WTC11 (cell line): ENCODE measurements around the gene ZNF532. TPM values are rescaled to one million over a fixed set of nuclear protein-coding genes. Genes with fewer than 3 reads are reported as not detected.

Experiments used
- ATAC-seq: fragments of 200-7000 bp; cut with Tn5 transposase; 2 replicates; pipeline ENCODE4 v1.10.0; 2021; ENCODE audit warnings: mild to moderate bottlenecking, moderate library complexity
- CTCF ChIA-PET: fragments of 300-600 bp; sonication (Branson Sonifier 250); formaldehyde crosslinking; loops from one replicate; lab custom pipeline; 2021; ENCODE audit warnings: antibody characterized with exemption; lab: Charles Lee
- POLR2A ChIA-PET: fragments of 350-600 bp; sonication (Branson Sonifier 250); formaldehyde crosslinking; loops from one replicate; lab custom pipeline; 2021; ENCODE audit warnings: antibody characterized with exemption; lab: Charles Lee
- DNase-seq: peaks from one replicate; pipeline ENCODE4 v3.0.0; 2021; ENCODE audit warnings: low spot score
- H3K27ac Mint-ChIP-seq: 2 replicates; pipeline ENCODE4 v1.8.0; 2021; ENCODE audit warnings: mixed read lengths
- H3K27me3 Mint-ChIP-seq: 2 replicates; pipeline ENCODE4 v1.8.0; 2021; ENCODE audit warnings: low read depth, mild to moderate bottlenecking, moderate library complexity, mixed read lengths
- H3K36me3 Mint-ChIP-seq: 2 replicates; pipeline ENCODE4 v1.8.0; 2021; ENCODE audit warnings: mixed read lengths
- H3K4me1 Mint-ChIP-seq: 2 replicates; pipeline ENCODE4 v1.8.0; 2022; ENCODE audit warnings: mixed read lengths
- H3K4me3 Mint-ChIP-seq: 2 replicates; pipeline ENCODE4 v1.8.0; 2021; ENCODE audit warnings: mild to moderate bottlenecking, moderate library complexity, mixed read lengths
- H3K9me3 Mint-ChIP-seq: 2 replicates; pipeline ENCODE4 v1.8.0; 2021; ENCODE audit warnings: mixed read lengths
- ATF2 ChIP-seq: sonication (generic); formaldehyde crosslinking; IDR thresholded peaks from 2 replicates; pipeline ENCODE4 v1.8.1; 2022; ENCODE audit warnings: low read depth, missing genetic modification reagents, borderline replicate concordance
- CREM ChIP-seq: sonication (generic); formaldehyde crosslinking; IDR thresholded peaks from 2 replicates; pipeline ENCODE4 v1.8.1; 2022; ENCODE audit warnings: mild to moderate bottlenecking, missing genetic modification reagents, moderate library complexity
- FOXK1 ChIP-seq: sonication (generic); formaldehyde crosslinking; IDR thresholded peaks from 2 replicates; pipeline ENCODE4 v1.8.0; 2022; ENCODE audit warnings: mild to moderate bottlenecking, moderate library complexity, missing genetic modification reagents
- MLX ChIP-seq: sonication (generic); formaldehyde crosslinking; IDR thresholded peaks from 2 replicates; pipeline ENCODE4 v1.8.1; 2023; ENCODE audit warnings: mild to moderate bottlenecking, missing genetic modification reagents, moderate library complexity
- NR1H2 ChIP-seq: sonication (generic); formaldehyde crosslinking; IDR thresholded peaks from 2 replicates; pipeline ENCODE4 v1.9.0; 2021; ENCODE audit warnings: mild to moderate bottlenecking, moderate library complexity, missing genetic modification reagents
- NR2C2 ChIP-seq: sonication (generic); formaldehyde crosslinking; IDR thresholded peaks from 2 replicates; pipeline ENCODE4 v1.8.0; 2022; ENCODE audit warnings: mild to moderate bottlenecking, missing genetic modification reagents
- SP1 ChIP-seq: sonication (generic); formaldehyde crosslinking; conservative IDR thresholded peaks from 2 replicates; pipeline ENCODE4 v1.8.1; 2022; ENCODE audit warnings: missing genetic modification reagents
- TCF7 ChIP-seq: sonication (generic); formaldehyde crosslinking; IDR thresholded peaks from 2 replicates; pipeline ENCODE4 v1.8.0; 2022; ENCODE audit warnings: mild to moderate bottlenecking, low read depth, missing genetic modification reagents, moderate library complexity
- total RNA-seq: library from RNA; stranded (reverse); gene quantifications from 3 replicates; pipeline ENCODE4 v1.2.3, GENCODE V29; 2021
- TF ChIP-seq, protein P1 (sequence below): fragments of 250-450 bp; sonication (Bioruptor Pico); IDR thresholded peaks from 2 replicates; pipeline ENCODE4 v1.9.0; 2021; ENCODE audit warnings: moderate library complexity, mild to moderate bottlenecking, inconsistent platforms, borderline replicate concordance
- TF ChIP-seq, protein P2 (sequence below): fragments of 250-450 bp; sonication (Bioruptor Pico); IDR thresholded peaks from 2 replicates; pipeline ENCODE4 v1.9.0; 2021; ENCODE audit warnings: mild to moderate bottlenecking
- TF ChIP-seq, protein P3 (sequence below): sonication (generic); formaldehyde crosslinking; IDR thresholded peaks from 2 replicates; pipeline ENCODE4 v1.8.1; 2023; ENCODE audit warnings: mild to moderate bottlenecking, missing genetic modification reagents, moderate library complexity
- TF ChIP-seq, protein P4 (sequence below): sonication (generic); formaldehyde crosslinking; conservative IDR thresholded peaks from 2 replicates; pipeline ENCODE4 v1.8.1; 2022; ENCODE audit warnings: mild to moderate bottlenecking, missing genetic modification reagents
- TF ChIP-seq, protein P5 (sequence below): sonication (generic); formaldehyde crosslinking; IDR thresholded peaks from 2 replicates; pipeline ENCODE4 v1.8.0; 2022; ENCODE audit warnings: mild to moderate bottlenecking, missing genetic modification reagents
- TF ChIP-seq, protein P6 (sequence below): fragments of 200-600 bp; IDR thresholded peaks from 2 replicates; pipeline ENCODE4 v1.8.0; 2022; ENCODE audit warnings: antibody characterized with exemption
- TF ChIP-seq, protein P7 (sequence below): sonication (generic); formaldehyde crosslinking; IDR thresholded peaks from 2 replicates; pipeline ENCODE4 v1.8.0; 2022; ENCODE audit warnings: missing genetic modification reagents

The ZNF532 gene
- total RNA-seq, 1 experiment from 2014 or later = 171 TPM

GRCh38 chr18:58843688-58844035 lies 21.0 kb upstream of the ZNF532 start:
- ChIA-PET CTCF (interaction anchor here (1.0 to 1.6 kb wide), 4 partner anchors 23 to 75 kb away, joined by 3 to 6 read pairs (median 4); no protein-coding TSS in a partner anchor), POLR2A (interaction anchor here (0.5 to 1.2 kb wide), 3 partner anchors 10 to 24 kb away, joined by 3 to 9 read pairs (median 7); partner anchors contain the start of gene ZNF532)
- Mint-ChIP-seq H3K9me3 (peaks cover 8% of the 10 kb centered on the region; the same call in 1 of the 2 replicates), H3K4me1 (peaks cover 68% of the 10 kb centered on the region), H3K4me3 (no peak overlapping the region), H3K36me3 (no peaks in the 10 kb centered on the region; the same call in 1 of the 2 replicates), H3K27ac (no peak overlapping the region), H3K27me3 (no peaks in the 10 kb centered on the region; the same call in 1 of the 2 replicates)
- TF ChIP-seq NR1H2 (CRISPR knock-in tag) = no peak
- no peak for TF ChIP-seq SP1
- TF ChIP-seq, protein P1, sequence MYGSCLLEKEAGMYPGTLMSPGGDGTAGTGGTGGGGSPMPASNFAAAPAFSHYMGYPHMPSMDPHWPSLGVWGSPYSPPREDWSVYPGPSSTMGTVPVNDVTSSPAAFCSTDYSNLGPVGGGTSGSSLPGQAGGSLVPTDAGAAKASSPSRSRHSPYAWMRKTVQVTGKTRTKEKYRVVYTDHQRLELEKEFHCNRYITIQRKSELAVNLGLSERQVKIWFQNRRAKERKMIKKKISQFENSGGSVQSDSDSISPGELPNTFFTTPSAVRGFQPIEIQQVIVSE (CRISPR knock-in tag) = no peak
- no peak for TF ChIP-seq MLX (CRISPR knock-in tag)
- TF ChIP-seq, protein P2, sequence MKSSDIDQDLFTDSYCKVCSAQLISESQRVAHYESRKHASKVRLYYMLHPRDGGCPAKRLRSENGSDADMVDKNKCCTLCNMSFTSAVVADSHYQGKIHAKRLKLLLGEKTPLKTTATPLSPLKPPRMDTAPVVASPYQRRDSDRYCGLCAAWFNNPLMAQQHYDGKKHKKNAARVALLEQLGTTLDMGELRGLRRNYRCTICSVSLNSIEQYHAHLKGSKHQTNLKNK = no peak
- no peak for TF ChIP-seq FOXK1 (CRISPR knock-in tag)
- no peak for TF ChIP-seq CREM (CRISPR knock-in tag)
- TF ChIP-seq, protein P3, sequence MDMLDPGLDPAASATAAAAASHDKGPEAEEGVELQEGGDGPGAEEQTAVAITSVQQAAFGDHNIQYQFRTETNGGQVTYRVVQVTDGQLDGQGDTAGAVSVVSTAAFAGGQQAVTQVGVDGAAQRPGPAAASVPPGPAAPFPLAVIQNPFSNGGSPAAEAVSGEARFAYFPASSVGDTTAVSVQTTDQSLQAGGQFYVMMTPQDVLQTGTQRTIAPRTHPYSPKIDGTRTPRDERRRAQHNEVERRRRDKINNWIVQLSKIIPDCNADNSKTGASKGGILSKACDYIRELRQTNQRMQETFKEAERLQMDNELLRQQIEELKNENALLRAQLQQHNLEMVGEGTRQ (CRISPR knock-in tag) = no peak
- TF ChIP-seq, protein P4, sequence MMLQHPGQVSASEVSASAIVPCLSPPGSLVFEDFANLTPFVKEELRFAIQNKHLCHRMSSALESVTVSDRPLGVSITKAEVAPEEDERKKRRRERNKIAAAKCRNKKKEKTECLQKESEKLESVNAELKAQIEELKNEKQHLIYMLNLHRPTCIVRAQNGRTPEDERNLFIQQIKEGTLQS (CRISPR knock-in tag) = no peak
- TF ChIP-seq NR2C2 (CRISPR knock-in tag) = no peak
- TF ChIP-seq, protein P5, sequence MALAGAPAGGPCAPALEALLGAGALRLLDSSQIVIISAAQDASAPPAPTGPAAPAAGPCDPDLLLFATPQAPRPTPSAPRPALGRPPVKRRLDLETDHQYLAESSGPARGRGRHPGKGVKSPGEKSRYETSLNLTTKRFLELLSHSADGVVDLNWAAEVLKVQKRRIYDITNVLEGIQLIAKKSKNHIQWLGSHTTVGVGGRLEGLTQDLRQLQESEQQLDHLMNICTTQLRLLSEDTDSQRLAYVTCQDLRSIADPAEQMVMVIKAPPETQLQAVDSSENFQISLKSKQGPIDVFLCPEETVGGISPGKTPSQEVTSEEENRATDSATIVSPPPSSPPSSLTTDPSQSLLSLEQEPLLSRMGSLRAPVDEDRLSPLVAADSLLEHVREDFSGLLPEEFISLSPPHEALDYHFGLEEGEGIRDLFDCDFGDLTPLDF (CRISPR knock-in tag) = no peak
- DNase-seq = no peak
- ATAC-seq = no peak

GRCh38 chr18:58844871-58845270 lies 19.8 kb upstream of the ZNF532 start:
- no peaks in the 10 kb centered on the region; the same call in 1 of the 2 replicates for H3K36me3 Mint-ChIP-seq
- no peak for ATAC-seq
- ChIA-PET POLR2A (interaction anchor here (0.7 kb wide), 1 partner anchor 17 kb away, joined by 3 read pairs; no protein-coding TSS in a partner anchor), CTCF (no interaction called here)
- no peak for TF ChIP-seq ATF2 (CRISPR knock-in tag)
- TF ChIP-seq, protein P6, sequence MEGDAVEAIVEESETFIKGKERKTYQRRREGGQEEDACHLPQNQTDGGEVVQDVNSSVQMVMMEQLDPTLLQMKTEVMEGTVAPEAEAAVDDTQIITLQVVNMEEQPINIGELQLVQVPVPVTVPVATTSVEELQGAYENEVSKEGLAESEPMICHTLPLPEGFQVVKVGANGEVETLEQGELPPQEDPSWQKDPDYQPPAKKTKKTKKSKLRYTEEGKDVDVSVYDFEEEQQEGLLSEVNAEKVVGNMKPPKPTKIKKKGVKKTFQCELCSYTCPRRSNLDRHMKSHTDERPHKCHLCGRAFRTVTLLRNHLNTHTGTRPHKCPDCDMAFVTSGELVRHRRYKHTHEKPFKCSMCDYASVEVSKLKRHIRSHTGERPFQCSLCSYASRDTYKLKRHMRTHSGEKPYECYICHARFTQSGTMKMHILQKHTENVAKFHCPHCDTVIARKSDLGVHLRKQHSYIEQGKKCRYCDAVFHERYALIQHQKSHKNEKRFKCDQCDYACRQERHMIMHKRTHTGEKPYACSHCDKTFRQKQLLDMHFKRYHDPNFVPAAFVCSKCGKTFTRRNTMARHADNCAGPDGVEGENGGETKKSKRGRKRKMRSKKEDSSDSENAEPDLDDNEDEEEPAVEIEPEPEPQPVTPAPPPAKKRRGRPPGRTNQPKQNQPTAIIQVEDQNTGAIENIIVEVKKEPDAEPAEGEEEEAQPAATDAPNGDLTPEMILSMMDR = no peak
- TF ChIP-seq, protein P7, sequence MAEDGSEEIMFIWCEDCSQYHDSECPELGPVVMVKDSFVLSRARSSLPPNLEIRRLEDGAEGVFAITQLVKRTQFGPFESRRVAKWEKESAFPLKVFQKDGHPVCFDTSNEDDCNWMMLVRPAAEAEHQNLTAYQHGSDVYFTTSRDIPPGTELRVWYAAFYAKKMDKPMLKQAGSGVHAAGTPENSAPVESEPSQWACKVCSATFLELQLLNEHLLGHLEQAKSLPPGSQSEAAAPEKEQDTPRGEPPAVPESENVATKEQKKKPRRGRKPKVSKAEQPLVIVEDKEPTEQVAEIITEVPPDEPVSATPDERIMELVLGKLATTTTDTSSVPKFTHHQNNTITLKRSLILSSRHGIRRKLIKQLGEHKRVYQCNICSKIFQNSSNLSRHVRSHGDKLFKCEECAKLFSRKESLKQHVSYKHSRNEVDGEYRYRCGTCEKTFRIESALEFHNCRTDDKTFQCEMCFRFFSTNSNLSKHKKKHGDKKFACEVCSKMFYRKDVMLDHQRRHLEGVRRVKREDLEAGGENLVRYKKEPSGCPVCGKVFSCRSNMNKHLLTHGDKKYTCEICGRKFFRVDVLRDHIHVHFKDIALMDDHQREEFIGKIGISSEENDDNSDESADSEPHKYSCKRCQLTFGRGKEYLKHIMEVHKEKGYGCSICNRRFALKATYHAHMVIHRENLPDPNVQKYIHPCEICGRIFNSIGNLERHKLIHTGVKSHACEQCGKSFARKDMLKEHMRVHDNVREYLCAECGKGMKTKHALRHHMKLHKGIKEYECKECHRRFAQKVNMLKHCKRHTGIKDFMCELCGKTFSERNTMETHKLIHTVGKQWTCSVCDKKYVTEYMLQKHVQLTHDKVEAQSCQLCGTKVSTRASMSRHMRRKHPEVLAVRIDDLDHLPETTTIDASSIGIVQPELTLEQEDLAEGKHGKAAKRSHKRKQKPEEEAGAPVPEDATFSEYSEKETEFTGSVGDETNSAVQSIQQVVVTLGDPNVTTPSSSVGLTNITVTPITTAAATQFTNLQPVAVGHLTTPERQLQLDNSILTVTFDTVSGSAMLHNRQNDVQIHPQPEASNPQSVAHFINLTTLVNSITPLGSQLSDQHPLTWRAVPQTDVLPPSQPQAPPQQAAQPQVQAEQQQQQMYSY = no peak
- TF ChIP-seq TCF7 (CRISPR knock-in tag) = no peak
- H3K9me3 Mint-ChIP-seq = peaks cover 3% of the 10 kb centered on the region; the same call in 1 of the 2 replicates
- H3K4me1 Mint-ChIP-seq = peaks cover 73% of the 10 kb centered on the region
- H3K4me3 Mint-ChIP-seq = no peak overlapping the region
- DNase-seq = no peak
- H3K27ac Mint-ChIP-seq = peak overlapping the region; percentile 99
- no peaks in the 10 kb centered on the region; the same call in 1 of the 2 replicates for H3K27me3 Mint-ChIP-seq
